Smooth muscle cell (in vitro differentiated cells): ENCODE measurements around the gene CAMTA1. TPM values are rescaled to one million over a fixed set of nuclear protein-coding genes. Genes with fewer than 3 reads are reported as not detected.

Experiments used
- DNase-seq: peaks from one replicate; lab custom pipeline; 2025; ENCODE audit not compliant: unreplicated experiment; lab: John Stamatoyannopoulos, UW
- H2AFZ ChIP-seq: fragments of 200-600 bp; sonication (generic); 2 replicates; pipeline ENCODE4 v1.6.0; 2016; ENCODE audit warnings: antibody characterized with exemption, low read depth, mild to moderate bottlenecking
- H3F3A ChIP-seq: fragments of 200-600 bp; sonication (generic); 2 replicates; pipeline ENCODE4 v1.6.0; 2017; ENCODE audit warnings: antibody characterized with exemption, low read depth
- H3K27ac ChIP-seq: fragments of 200-600 bp; sonication (generic); 2 replicates; pipeline ENCODE4 v1.5.1; 2016; ENCODE audit warnings: low read depth, mild to moderate bottlenecking
- H3K27me3 ChIP-seq: fragments of 200-600 bp; sonication (generic); 2 replicates; pipeline ENCODE4 v1.6.1; 2016; ENCODE audit warnings: low read depth, mild to moderate bottlenecking
- H3K36me3 ChIP-seq: fragments of 200-600 bp; sonication (generic); 2 replicates; pipeline ENCODE4 v1.5.1; 2016; ENCODE audit warnings: low read depth
- H3K4me1 ChIP-seq: fragments of 200-600 bp; sonication (generic); 2 replicates; pipeline ENCODE4 v1.5.1; 2016; ENCODE audit warnings: low read depth
- H3K4me2 ChIP-seq: fragments of 200-600 bp; sonication (generic); 2 replicates; pipeline ENCODE4 v1.6.0; 2016; ENCODE audit warnings: mild to moderate bottlenecking
- H3K4me3 ChIP-seq: fragments of 200-600 bp; sonication (generic); 2 replicates; pipeline ENCODE4 v1.5.1; 2016; ENCODE audit warnings: mild to moderate bottlenecking
- H3K79me2 ChIP-seq: fragments of 200-600 bp; sonication (generic); 2 replicates; pipeline ENCODE4 v1.6.0; 2016; ENCODE audit warnings: low read depth, mild to moderate bottlenecking
- H3K9ac ChIP-seq: fragments of 200-600 bp; sonication (generic); 2 replicates; pipeline ENCODE4 v1.6.0; 2016; ENCODE audit warnings: low read depth
- H3K9me3 ChIP-seq: fragments of 200-600 bp; sonication (generic); replicated peaks from 2 replicates; pipeline ENCODE4 v1.5.1; 2016; ENCODE audit warnings: low read depth
- H4K20me1 ChIP-seq: fragments of 200-600 bp; sonication (generic); 2 replicates; pipeline ENCODE4 v1.6.0; 2016; ENCODE audit warnings: low read depth
- WGBS: methylation state at CpG from one replicate; pipeline ENCODE4 v1.1.7; 2016; ENCODE audit warnings: low lambda C conversion rate; 5-methylcytosine and 5-hydroxymethylcytosine counted together
- polyA plus RNA-seq: library from polyadenylated mRNA; unstranded; fragments of >200 nt; fragmentation: Nextera tagmentation; extraction: Ambion mirVana; gene quantifications from 2 replicates; pipeline ENCODE4 v1.2.1, GENCODE V29; 2016
- total RNA-seq: library from RNA; depleted of rRNA; stranded (reverse); fragments of >200 nt; gene quantifications from 2 replicates; pipeline ENCODE4 v1.2.3, GENCODE V29; 2014
- TF ChIP-seq, protein P1 (sequence below): fragments of 200-600 bp; sonication (generic); IDR thresholded peaks from 2 replicates; pipeline ENCODE4 v1.5.1; 2017; ENCODE audit warnings: borderline replicate concordance, mild to moderate bottlenecking, antibody characterized with exemption; ENCODE audit not compliant: insufficient read depth, poor library complexity, severe bottlenecking

CAMTA1 gene
- total and polyA plus RNA-seq, 2 experiments from 2014 or later = 139 to 145 TPM

DNA sequence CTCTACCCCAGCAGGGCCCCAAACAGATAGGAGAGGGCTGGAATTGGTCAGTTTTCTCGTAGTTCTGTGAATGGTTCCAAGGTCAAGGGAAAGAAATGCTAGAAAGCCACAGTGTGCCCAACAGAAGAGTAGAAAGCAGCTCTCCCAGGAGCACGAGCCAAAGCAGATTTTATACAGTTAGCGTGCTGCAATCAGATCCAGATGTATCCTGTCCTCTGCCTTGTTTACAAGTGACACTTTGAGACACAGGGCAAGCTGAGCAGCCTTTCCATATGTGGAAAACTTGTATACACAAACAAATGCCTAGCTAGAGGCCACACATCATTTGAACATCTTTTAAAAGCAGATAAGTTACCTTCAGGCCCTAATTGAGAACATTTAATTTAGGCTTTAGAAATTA, 992.3 kb downstream of the CAMTA1 start:
- H3K27me3 ChIP-seq = no peaks in the 10 kb centered on the region
- no peak overlapping the region for H3K27ac ChIP-seq
- H3K36me3 ChIP-seq = peaks cover 6% of the 10 kb centered on the region
- TF ChIP-seq, protein P1, sequence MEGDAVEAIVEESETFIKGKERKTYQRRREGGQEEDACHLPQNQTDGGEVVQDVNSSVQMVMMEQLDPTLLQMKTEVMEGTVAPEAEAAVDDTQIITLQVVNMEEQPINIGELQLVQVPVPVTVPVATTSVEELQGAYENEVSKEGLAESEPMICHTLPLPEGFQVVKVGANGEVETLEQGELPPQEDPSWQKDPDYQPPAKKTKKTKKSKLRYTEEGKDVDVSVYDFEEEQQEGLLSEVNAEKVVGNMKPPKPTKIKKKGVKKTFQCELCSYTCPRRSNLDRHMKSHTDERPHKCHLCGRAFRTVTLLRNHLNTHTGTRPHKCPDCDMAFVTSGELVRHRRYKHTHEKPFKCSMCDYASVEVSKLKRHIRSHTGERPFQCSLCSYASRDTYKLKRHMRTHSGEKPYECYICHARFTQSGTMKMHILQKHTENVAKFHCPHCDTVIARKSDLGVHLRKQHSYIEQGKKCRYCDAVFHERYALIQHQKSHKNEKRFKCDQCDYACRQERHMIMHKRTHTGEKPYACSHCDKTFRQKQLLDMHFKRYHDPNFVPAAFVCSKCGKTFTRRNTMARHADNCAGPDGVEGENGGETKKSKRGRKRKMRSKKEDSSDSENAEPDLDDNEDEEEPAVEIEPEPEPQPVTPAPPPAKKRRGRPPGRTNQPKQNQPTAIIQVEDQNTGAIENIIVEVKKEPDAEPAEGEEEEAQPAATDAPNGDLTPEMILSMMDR = no peak
- H3K9ac ChIP-seq = no peak overlapping the region
- H4K20me1 ChIP-seq = peaks cover 35% of the 10 kb centered on the region
- H3K4me3 ChIP-seq = no peak overlapping the region
- WGBS = 81% methylated on average over 3 of the region's 3 CpGs
- no peak for DNase-seq
- no peaks in the 10 kb centered on the region for H3K9me3 ChIP-seq
- no peak overlapping the region for H3K4me2 ChIP-seq
- H2AFZ ChIP-seq = no peak overlapping the region
- peaks cover 1% of the 10 kb centered on the region for H3K4me1 ChIP-seq
- peaks cover 40% of the 10 kb centered on the region for H3K79me2 ChIP-seq
- peaks cover 10% of the 10 kb centered on the region for H3F3A ChIP-seq

DNA sequence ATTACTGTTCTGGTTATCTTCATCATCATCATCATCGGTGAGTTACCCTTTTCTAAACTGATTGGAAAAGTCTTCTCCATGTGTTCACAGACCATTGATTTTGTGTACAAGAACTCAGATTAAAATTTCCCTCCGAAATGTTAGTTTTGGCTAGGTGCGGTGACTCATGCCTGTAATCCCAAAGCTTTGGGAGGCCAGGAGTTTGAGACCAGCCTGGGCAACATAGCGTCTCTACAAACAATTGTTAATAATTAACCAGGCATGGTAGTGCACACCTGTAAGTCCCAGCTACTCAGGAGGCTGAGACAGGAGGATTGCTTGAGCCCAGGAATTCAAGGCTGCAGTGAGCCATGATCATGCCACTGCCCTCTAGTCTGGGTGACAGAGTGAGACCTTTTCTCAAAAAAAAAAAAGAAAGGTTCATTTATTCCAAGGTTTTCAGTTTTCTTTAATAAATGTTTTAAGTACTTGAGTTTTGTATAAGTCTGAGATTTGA, 992.9 kb downstream of the CAMTA1 start:
- TF ChIP-seq, protein P1 = no peak
- Histone ChIP-seq H3K27me3 (no peaks in the 10 kb centered on the region), H3K4me2 (no peak overlapping the region), H4K20me1 (peaks cover 34% of the 10 kb centered on the region), H3K79me2 (peaks cover 35% of the 10 kb centered on the region), H3K9ac (no peak overlapping the region), H3F3A (peaks cover 16% of the 10 kb centered on the region), H3K9me3 (no peaks in the 10 kb centered on the region), H3K4me3 (no peak overlapping the region), H2AFZ (no peak overlapping the region), H3K36me3 (peaks cover 6% of the 10 kb centered on the region), H3K27ac (no peak overlapping the region), H3K4me1 (no peaks in the 10 kb centered on the region)
- WGBS = 97% methylated on average over 4 of the region's 4 CpGs
- DNase-seq = no peak

DNA sequence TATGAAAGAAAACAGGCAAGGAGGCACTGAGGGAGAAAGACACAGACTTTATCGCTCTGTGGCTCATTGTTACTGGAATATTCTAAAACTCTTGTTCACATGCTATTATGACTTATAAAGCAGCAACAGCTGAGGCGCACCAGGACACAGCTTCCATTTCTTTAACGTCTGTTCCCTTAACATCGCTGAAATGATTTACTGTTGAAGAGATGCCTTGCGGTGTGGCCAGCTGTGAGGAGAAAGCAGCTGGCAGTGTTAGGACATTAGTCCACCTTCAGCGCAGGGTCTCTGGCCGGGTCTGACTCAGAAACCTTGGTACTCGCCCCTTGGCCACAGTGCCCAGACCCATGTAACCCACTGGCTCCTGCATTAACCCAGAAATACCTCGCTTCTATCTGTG, 995.7 kb downstream of the CAMTA1 start:
- no peak overlapping the region for H3K27ac ChIP-seq
- peaks cover 17% of the 10 kb centered on the region for H3F3A ChIP-seq
- no peak for DNase-seq
- peaks cover 6% of the 10 kb centered on the region for H3K36me3 ChIP-seq
- 92% methylated on average over 9 of the region's 9 CpGs for WGBS
- H3K4me2 ChIP-seq = no peak overlapping the region
- peaks cover 7% of the 10 kb centered on the region for H3K79me2 ChIP-seq
- H3K9ac ChIP-seq = no peak overlapping the region
- H3K27me3 ChIP-seq = no peaks in the 10 kb centered on the region
- H4K20me1 ChIP-seq = peaks cover 16% of the 10 kb centered on the region
- H3K9me3 ChIP-seq = no peaks in the 10 kb centered on the region
- H2AFZ ChIP-seq = no peak overlapping the region
- no peaks in the 10 kb centered on the region for H3K4me1 ChIP-seq
- H3K4me3 ChIP-seq = no peak overlapping the region
- TF ChIP-seq, protein P1 = no peak

DNA sequence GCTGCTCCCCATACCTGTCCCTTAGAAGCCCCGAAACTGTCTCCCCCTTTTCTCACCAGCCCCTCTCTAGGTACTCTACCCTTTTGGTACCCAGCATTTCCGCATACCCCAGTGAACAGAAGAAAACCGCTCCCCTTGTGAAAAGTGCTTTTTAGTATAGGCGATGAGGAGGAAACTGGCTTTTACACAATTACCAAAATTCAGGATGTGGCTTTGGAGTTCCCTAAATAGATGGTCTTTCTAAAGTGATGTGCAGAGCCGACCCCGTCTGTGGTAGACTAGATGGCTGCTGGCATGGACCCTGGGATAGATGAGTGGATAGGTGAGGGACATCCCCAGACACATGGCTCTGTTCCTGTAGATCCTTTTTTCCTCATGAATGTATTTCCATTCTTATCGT, 996.2 kb downstream of the CAMTA1 start:
- Histone ChIP-seq H3K27me3 (no peaks in the 10 kb centered on the region), H3K4me2 (no peak overlapping the region), H3K4me3 (no peak overlapping the region), H3K36me3 (peaks cover 6% of the 10 kb centered on the region), H3K9ac (no peak overlapping the region), H2AFZ (no peak overlapping the region), H3K27ac (no peak overlapping the region), H3F3A (peaks cover 17% of the 10 kb centered on the region), H3K4me1 (no peaks in the 10 kb centered on the region), H4K20me1 (peaks cover 11% of the 10 kb centered on the region), H3K9me3 (no peaks in the 10 kb centered on the region), H3K79me2 (peaks cover 1% of the 10 kb centered on the region)
- DNase-seq = no peak
- 84% methylated on average over 7 of the region's 7 CpGs for WGBS
- TF ChIP-seq, protein P1 = no peak
